HG03378 (cell line): Measurements from ENCODE around the gene TPCN2.
"Not testable (repeated sequence)": the region's sequence is repeated elsewhere in the genome, so short reads cannot be mapped to it uniquely, and the experiment has no call there.

Experiments used
- ATAC-seq: cut with Tn5 transposase; IDR thresholded peaks from one replicate; pipeline ENCODE4 v1.9.1; 2021; ENCODE audit warnings: mild to moderate bottlenecking, moderate library complexity; ENCODE audit not compliant: unreplicated experiment

TPCN2 gene

DNA sequence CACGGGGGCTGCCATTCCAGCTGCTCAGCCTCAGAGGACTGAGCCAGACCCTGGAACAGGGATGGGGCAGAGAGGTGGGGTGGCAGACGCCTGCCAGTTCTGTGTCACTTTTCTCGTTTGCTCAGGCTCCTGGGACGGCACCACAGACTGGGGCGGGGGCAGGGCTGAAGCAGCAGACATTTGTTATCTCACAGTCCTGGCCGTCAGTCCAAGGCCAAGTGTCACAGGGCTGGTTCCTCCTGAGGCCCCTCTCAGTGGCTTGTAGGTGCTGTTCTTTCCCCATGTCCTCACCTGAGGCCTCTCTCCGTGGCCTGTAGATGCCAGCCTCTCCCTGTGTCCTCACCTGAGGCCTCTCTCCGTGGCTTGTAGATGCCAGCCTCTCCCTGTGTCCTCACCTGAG is 24.7 kb downstream of the TPCN2 start:
- no peak for ATAC-seq

- ATAC-seq, result no peak
Measured at GRCh38 chr11:69074375-69075140, 25.8 kb downstream of the TPCN2 start.

GRCh38 chr11:69075421-69076128 is 26.8 kb downstream of the TPCN2 start:
- ATAC-seq, result no peak

DNA sequence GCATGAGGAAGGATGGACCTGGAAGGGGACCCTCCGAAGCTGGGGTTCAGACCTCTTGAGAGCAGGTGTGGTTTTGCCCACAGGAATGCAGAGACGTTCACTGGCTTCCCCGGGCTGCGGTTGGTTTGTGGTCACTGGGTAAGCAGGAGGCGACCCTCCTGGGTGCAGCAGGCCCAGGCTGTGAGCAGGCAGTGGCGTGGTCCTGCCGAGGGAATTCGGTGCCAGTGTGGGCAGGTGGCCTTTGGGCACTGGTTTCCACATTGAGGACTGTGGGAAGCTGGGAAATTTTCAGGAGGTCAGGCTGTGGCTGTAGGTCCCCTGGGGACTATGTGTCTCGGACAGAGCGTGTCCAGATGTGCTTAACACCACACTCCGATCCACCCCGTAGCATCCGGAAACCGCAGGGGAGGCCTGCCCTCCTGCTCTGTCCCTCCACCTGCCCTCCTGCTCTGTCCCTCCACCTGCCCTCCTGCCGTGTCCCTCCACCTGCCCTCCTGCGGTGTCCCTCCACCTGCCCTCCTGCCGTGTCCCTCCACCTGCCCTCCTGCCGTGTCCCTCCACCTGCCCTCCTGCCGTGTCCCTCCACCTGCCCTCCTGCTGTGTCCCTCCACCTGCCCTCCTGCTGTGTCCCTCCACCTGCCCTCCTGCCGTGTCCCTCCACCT is 27.5 kb downstream of the TPCN2 start:
- no peak for ATAC-seq

- not testable (repeated sequence) for ATAC-seq
Measured at GRCh38 chr11:69076977-69077376, 28.2 kb downstream of the TPCN2 start.

GRCh38 chr11:69078508-69078907 is 29.8 kb downstream of the TPCN2 start:
- no peak for ATAC-seq

GRCh38 chr11:69078930-69079605 is 30.3 kb downstream of the TPCN2 start:
- ATAC-seq, result no peak

DNA sequence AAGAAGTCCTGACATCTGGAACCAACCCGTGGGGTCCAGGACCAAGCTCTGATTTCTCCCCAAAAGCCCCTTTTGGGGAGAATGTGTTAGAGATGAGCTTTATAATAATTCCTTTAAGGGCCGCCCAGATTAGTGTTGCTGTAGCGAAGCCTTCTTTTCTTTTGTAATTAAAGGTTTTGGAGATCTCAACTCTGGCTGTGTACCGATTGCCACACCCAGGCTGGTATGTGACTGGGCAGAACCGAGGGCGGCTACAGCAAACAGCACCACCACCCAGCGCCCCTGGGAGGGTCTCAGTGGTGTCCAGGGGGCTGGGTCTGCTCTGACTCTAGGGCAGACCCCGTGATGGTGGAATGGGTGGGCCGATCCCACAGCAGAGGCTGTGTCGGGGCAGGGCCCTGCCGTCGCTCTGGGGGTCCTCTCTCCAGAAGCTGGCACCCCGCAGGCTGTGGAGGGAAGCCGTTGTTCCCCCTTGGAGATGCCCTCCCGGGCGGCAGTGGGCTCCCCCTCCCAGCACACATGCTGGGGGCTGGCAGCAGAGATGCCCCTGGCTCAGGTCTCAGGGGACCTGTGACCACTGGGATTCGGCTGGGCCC is 31.0 kb downstream of the TPCN2 start:
- no peak for ATAC-seq

DNA sequence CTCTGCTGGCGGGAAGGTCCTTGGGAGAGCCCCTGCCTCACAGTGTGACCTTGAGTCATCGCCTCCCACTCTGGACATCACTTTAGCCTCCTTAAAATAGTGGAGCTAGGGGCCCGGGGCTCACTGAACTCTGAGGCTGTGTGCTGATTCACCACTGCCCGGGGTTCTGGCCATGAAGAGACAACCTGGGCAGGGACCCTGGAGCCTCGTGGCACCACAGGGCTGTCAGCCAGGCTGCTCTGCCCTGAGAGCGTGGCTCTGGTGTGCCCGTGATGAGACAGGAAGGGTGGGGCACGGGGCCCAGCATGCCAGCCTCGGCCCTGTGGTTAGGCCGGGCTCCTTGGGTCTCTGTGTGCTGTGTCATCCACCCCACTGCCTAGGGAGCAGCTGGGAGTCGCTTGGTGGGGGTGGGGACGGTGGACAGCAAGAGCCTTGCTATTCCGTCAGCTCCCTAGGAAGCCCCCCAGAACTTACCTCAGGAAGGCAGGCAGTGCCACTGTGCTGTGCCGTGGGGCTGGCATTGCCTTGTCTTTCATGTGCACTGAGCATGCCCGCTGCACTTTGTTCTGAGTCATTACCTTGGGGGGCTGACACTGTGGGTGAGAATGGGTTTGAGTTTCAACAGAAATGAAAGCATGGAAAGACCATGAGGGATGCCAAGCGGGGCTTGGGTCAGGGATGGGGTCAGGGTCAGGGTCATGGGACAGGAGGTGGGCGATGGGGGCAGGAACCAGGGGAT is 31.7 kb downstream of the TPCN2 start:
- ATAC-seq, result no peak

- no peak for ATAC-seq
Measured at GRCh38 chr11:69081180-69081579, 32.4 kb downstream of the TPCN2 start.

GRCh38 chr11:69083531-69084247 is 35.0 kb downstream of the TPCN2 start:
- ATAC-seq, result no peak

DNA sequence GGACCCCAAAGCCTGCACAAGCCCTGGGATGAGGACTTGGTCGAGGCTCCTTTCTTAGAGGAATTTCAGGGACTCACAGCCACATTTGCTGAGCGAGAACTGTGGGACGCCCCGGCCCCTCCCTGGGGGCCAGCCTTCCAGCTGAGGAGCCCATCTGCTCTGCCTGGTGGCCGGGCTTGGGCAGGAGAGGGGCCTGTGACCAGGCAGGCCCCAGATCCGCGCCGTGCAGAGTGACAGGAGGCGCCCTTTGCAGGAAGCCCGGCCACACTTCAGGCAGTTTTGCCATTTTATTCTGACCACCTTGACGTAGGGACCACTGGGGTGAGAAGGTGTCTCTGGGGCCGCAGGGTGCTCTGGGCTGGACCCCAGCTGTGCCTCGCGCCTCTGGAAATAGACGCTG is 35.6 kb downstream of the TPCN2 start:
- ATAC-seq, result no peak

- ATAC-seq, result no peak
Measured at GRCh38 chr11:69085490-69086095, 36.9 kb downstream of the TPCN2 start.

DNA sequence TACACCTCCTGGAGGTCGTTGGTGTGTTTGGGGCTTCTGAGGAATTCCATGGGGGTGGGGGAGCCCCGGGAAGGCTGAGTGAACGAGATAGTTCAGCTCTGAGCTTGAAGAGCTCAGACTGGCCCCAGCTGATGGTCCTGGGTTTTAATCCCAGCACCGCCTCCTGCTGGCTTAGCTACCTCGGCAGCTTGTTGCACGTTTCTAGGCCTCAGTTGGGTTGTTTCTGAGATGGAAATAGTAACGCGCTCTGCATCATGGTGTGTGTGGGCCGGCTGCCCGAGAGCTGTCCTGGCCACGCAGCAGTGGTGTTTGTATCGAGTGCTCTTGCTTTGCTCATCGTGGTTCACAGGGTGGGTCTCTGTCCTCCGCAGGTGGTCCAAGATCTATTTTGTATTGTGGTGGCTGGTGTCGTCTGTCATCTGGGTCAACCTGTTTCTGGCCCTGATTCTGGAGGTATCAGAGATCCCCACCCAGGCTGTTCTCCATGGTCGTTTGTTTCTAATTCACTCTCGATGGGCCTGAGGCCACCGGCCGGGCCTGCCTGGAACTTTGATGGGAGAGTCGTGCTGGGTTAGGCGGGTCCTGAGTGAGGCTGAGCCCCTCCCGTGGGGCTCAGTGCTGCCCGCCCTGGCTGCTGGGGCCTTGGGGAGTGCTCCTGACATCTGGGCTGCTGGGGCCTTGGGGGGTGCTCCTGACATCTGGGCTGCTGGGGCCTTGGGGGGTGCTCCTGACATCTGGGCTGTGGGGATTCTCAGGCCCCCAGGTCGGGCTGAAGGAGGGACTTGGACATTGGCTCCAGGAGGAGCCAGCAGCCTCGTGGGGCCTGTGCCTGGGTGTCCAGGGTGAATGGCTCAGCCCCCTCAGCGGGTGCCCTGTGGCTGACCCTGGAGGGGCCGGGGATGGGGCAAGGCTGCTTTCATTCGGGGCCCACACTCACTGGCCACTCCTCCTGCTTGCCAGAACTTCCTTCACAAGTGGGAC is 37.7 kb downstream of the TPCN2 start:
- ATAC-seq, result no peak

DNA sequence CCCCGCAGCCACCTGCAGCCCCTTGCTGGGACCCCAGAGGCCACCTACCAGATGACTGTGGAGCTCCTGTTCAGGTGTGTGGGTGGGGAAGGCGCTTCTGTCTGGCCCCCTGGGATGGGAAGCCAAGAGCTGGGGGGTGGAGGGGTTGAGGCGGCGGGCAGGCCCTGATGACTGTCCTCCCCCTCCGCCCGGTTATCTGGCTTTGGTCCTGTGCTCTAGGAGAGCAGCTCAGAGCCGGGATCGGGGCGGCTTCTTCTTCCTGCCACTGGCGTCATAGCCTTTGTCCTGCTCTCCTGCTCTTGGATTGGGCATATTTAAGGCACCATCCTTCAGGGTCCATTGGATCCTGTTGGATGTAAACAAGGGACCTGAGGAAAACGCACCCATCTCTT is 38.4 kb downstream of the TPCN2 start:
- ATAC-seq, result no peak

- no peak for ATAC-seq
Measured at GRCh38 chr11:69087811-69088210, 39.1 kb downstream of the TPCN2 start.

- no peak for ATAC-seq
Measured at GRCh38 chr11:69088676-69089146, 40.0 kb downstream of the TPCN2 start.

DNA sequence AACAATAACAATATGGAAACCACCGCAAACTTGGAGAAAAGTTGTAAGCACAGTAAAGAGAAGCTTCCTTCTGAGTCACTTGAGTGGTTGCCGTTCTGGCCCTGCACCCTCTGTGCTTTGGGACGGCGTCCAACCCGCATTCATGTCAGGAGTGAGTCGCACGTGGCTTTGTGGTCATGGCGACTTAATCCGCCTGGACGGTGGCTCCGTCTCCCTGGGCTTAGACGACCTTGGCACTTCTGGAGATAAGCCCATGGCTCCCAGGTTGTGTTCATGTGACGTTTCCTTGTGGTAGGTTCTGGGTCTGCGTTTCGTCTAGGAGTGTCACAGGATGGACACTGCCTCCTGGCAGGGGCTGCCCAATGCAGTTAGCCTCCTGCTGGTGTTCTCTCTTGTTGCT is 40.5 kb downstream of the TPCN2 start:
- no peak for ATAC-seq
